ENCODE measurements around the gene ARHGEF12.

ARHGEF12 gene

GRCh38 chr11:120482149-120482548, 145.9 kb downstream of the ARHGEF12 start:
- Histone ChIP-seq H3K4me2 (ENCODE audit: low read length) (no peak overlapping the region), H3K27me3 (ENCODE audit: low read depth, low read length) (no peaks in the 10 kb centered on the region), H4K20me1 (ENCODE audit: insufficient read depth, low read length) (no peaks in the 10 kb centered on the region), H2AFZ (ENCODE audit: low read depth, low read length) (no peak overlapping the region), H3K4me1 (ENCODE audit: low read length) (no peaks in the 10 kb centered on the region), H3K27ac (ENCODE audit: low read length) (no peak overlapping the region), H3K9ac (ENCODE audit: low read length) (no peak overlapping the region), H3K79me2 (ENCODE audit: low read length) (no peaks in the 10 kb centered on the region), H3K36me3 (replicated peaks; ENCODE audit: low read depth, low read length) (peaks cover 22% of the 10 kb centered on the region), H3K9me3 (ENCODE audit: insufficient read depth, low read length) (no peaks in the 10 kb centered on the region), H3K4me3 (ENCODE audit: low read length) (no peak overlapping the region)
- no peak for TF ChIP-seq EZH2phosphoT487 (IDR thresholded peaks at IDR 0.05; ENCODE audit: low read depth)

DNA sequence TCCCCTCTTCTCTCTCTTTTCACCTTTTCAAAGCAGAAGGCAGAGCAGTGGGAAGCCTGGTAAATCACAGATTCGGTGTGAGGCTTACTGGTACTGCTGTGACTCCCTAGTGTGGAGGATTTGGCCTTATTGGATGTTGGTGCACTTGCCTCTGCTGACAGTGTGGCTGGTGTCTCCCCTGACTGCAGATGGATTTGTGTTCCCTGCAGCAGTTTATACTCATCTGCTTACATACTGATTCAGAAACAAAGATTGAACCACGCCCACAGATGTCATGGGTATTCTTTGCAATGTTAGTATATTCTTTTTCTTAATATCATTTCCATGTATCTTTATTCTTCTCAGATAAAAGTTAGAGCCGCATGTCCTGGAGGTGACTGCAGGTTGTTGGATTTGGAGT, 148.5 kb downstream of the ARHGEF12 start:
- no peaks in the 10 kb centered on the region for H4K20me1 ChIP-seq (ENCODE audit: insufficient read depth, low read length)
- no peak overlapping the region for H3K9ac ChIP-seq (ENCODE audit: low read length)
- peaks cover 14% of the 10 kb centered on the region for H3K36me3 ChIP-seq (replicated peaks; ENCODE audit: low read depth, low read length)
- no peak overlapping the region for H3K4me3 ChIP-seq (ENCODE audit: low read length)
- no peaks in the 10 kb centered on the region for H3K9me3 ChIP-seq (ENCODE audit: insufficient read depth, low read length)
- H3K4me2 ChIP-seq (ENCODE audit: low read length), result no peak overlapping the region
- no peaks in the 10 kb centered on the region for H3K27me3 ChIP-seq (ENCODE audit: low read depth, low read length)
- H3K79me2 ChIP-seq (ENCODE audit: low read length), result no peaks in the 10 kb centered on the region
- H2AFZ ChIP-seq (ENCODE audit: low read depth, low read length), result no peak overlapping the region
- TF ChIP-seq EZH2phosphoT487 (IDR thresholded peaks at IDR 0.05; ENCODE audit: low read depth), result no peak
- TF ChIP-seq, protein P1, sequence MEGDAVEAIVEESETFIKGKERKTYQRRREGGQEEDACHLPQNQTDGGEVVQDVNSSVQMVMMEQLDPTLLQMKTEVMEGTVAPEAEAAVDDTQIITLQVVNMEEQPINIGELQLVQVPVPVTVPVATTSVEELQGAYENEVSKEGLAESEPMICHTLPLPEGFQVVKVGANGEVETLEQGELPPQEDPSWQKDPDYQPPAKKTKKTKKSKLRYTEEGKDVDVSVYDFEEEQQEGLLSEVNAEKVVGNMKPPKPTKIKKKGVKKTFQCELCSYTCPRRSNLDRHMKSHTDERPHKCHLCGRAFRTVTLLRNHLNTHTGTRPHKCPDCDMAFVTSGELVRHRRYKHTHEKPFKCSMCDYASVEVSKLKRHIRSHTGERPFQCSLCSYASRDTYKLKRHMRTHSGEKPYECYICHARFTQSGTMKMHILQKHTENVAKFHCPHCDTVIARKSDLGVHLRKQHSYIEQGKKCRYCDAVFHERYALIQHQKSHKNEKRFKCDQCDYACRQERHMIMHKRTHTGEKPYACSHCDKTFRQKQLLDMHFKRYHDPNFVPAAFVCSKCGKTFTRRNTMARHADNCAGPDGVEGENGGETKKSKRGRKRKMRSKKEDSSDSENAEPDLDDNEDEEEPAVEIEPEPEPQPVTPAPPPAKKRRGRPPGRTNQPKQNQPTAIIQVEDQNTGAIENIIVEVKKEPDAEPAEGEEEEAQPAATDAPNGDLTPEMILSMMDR (IDR thresholded peaks at IDR 0.05; ENCODE audit: low read depth, low read length), result no peak
- no peak overlapping the region for H3K27ac ChIP-seq (ENCODE audit: low read length)
- H3K4me1 ChIP-seq (ENCODE audit: low read length), result no peaks in the 10 kb centered on the region

DNA sequence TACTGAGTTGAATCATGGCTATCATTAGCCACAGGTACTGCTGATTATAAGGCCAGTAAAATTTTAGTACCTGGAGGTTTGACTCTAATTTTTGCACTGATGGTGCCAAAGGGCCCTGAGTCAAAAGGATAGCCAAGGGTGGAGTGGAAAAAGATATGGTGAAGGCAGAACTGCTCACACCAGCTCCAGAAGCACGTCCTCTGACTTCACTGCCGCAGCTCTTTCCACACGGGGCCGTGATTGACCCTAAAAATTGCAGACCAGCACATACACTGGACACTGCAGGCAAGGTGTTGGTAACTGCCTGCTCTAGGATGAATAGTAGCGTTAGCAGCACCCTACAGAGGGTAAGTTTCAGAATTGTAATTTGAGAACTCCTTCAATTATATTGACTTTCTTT, 149.9 kb downstream of the ARHGEF12 start:
- no peaks in the 10 kb centered on the region for H3K79me2 ChIP-seq (ENCODE audit: low read length)
- no peak overlapping the region for H3K27ac ChIP-seq (ENCODE audit: low read length)
- no peak overlapping the region for H3K9ac ChIP-seq (ENCODE audit: low read length)
- peaks cover 9% of the 10 kb centered on the region for H3K36me3 ChIP-seq (replicated peaks; ENCODE audit: low read depth, low read length)
- H3K27me3 ChIP-seq (ENCODE audit: low read depth, low read length), result no peaks in the 10 kb centered on the region
- no peaks in the 10 kb centered on the region for H3K9me3 ChIP-seq (ENCODE audit: insufficient read depth, low read length)
- H3K4me3 ChIP-seq (ENCODE audit: low read length), result no peak overlapping the region
- H3K4me1 ChIP-seq (ENCODE audit: low read length), result no peaks in the 10 kb centered on the region
- H3K4me2 ChIP-seq (ENCODE audit: low read length), result no peak overlapping the region
- TF ChIP-seq, protein P1 (IDR thresholded peaks at IDR 0.05; ENCODE audit: low read depth, low read length), result no peak
- no peak for TF ChIP-seq EZH2phosphoT487 (IDR thresholded peaks at IDR 0.05; ENCODE audit: low read depth)
- no peaks in the 10 kb centered on the region for H4K20me1 ChIP-seq (ENCODE audit: insufficient read depth, low read length)
- H2AFZ ChIP-seq (ENCODE audit: low read depth, low read length), result no peak overlapping the region

GRCh38 chr11:120489799-120490198, 153.6 kb downstream of the ARHGEF12 start:
- Histone ChIP-seq H2AFZ (ENCODE audit: low read depth, low read length) (no peak overlapping the region), H3K79me2 (ENCODE audit: low read length) (no peaks in the 10 kb centered on the region), H3K4me3 (ENCODE audit: low read length) (no peak overlapping the region), H3K27me3 (ENCODE audit: low read depth, low read length) (no peaks in the 10 kb centered on the region), H3K4me2 (ENCODE audit: low read length) (no peak overlapping the region), H3K36me3 (replicated peaks; ENCODE audit: low read depth, low read length) (peaks cover 4% of the 10 kb centered on the region), H3K9me3 (ENCODE audit: insufficient read depth, low read length) (no peaks in the 10 kb centered on the region), H3K9ac (ENCODE audit: low read length) (no peak overlapping the region), H4K20me1 (ENCODE audit: insufficient read depth, low read length) (no peaks in the 10 kb centered on the region), H3K27ac (ENCODE audit: low read length) (no peak overlapping the region), H3K4me1 (ENCODE audit: low read length) (no peaks in the 10 kb centered on the region)
- TF ChIP-seq, protein P1 (IDR thresholded peaks at IDR 0.05; ENCODE audit: low read depth, low read length), result no peak
- no peak for TF ChIP-seq EZH2phosphoT487 (IDR thresholded peaks at IDR 0.05; ENCODE audit: low read depth)

DNA sequence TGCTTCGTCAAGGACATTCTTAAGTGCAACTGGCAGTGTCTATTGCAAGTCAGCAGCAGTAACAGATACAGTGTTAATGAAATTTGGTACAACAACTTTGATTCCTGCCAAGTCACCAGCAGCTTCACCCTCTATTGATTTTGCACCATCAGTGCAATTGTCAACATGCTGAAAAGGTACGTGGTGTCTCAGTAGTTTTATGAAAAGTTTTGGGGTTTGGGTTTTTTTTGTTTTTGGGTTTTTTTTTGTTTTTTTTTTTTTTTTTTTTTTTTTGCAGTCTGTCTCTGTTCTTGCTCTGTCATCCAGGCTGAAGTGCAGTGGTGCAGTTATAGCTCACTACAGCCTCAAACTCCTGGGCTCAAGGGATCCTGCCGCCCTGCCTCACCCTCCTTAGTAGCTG, 156.3 kb downstream of the ARHGEF12 start:
- no peak overlapping the region for H3K4me2 ChIP-seq (ENCODE audit: low read length)
- no peak overlapping the region for H3K4me3 ChIP-seq (ENCODE audit: low read length)
- TF ChIP-seq, protein P1 (IDR thresholded peaks at IDR 0.05; ENCODE audit: low read depth, low read length), result no peak
- no peak for TF ChIP-seq EZH2phosphoT487 (IDR thresholded peaks at IDR 0.05; ENCODE audit: low read depth)
- H3K36me3 ChIP-seq (replicated peaks; ENCODE audit: low read depth, low read length), result no peaks in the 10 kb centered on the region
- H4K20me1 ChIP-seq (ENCODE audit: insufficient read depth, low read length), result no peaks in the 10 kb centered on the region
- H3K79me2 ChIP-seq (ENCODE audit: low read length), result no peaks in the 10 kb centered on the region
- no peaks in the 10 kb centered on the region for H3K27me3 ChIP-seq (ENCODE audit: low read depth, low read length)
- no peak overlapping the region for H3K27ac ChIP-seq (ENCODE audit: low read length)
- H3K4me1 ChIP-seq (ENCODE audit: low read length), result no peaks in the 10 kb centered on the region
- H2AFZ ChIP-seq (ENCODE audit: low read depth, low read length), result no peak overlapping the region
- no peak overlapping the region for H3K9ac ChIP-seq (ENCODE audit: low read length)
- no peaks in the 10 kb centered on the region for H3K9me3 ChIP-seq (ENCODE audit: insufficient read depth, low read length)

All from OCI-LY3 (cell line).